ENCODE measurements around the gene UROC1.

The UROC1 gene

DNA sequence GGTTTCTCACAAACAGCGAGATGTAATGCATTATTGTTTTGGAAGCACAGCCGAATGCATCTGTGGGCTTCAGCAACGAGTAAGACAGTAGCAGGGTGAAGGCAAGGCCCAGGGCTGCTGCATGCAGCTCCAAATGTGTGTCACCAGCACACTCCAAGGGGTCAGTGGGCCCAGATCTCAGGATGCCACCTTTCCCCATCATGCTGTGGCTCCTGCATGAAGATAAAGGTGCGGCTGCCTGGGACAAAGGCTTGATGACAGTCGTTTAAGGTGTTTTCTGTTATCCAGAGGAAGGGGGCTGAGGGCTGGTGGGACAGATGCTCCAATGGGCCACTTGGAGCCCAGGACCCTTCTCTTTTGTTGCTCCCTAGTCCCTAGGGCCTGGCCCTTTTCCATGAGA, 28.0 kb upstream of the UROC1 start:
- no peak for TF ChIP-seq POLR2AphosphoS5 (IDR thresholded peaks at IDR 0.05; ENCODE audit: low read depth, low read length)
- TF ChIP-seq SIN3A (IDR thresholded peaks at IDR 0.05; ENCODE audit: borderline replicate concordance, insufficient read depth, low read length) = no peak
- TF ChIP-seq TAF1 (IDR thresholded peaks at IDR 0.05; ENCODE audit: borderline replicate concordance, insufficient read depth, low read length) = no peak
- TF ChIP-seq FOXP2 (optimal IDR thresholded peaks at IDR 0.05; ENCODE audit: borderline replicate concordance, extremely low read depth, extremely low read length, insufficient read depth) = no peak
- TF ChIP-seq REST (IDR thresholded peaks at IDR 0.05; ENCODE audit: insufficient read depth in 1 of 2, low read depth in 2 of 2, low read length in 2 of 2) = no peak

DNA sequence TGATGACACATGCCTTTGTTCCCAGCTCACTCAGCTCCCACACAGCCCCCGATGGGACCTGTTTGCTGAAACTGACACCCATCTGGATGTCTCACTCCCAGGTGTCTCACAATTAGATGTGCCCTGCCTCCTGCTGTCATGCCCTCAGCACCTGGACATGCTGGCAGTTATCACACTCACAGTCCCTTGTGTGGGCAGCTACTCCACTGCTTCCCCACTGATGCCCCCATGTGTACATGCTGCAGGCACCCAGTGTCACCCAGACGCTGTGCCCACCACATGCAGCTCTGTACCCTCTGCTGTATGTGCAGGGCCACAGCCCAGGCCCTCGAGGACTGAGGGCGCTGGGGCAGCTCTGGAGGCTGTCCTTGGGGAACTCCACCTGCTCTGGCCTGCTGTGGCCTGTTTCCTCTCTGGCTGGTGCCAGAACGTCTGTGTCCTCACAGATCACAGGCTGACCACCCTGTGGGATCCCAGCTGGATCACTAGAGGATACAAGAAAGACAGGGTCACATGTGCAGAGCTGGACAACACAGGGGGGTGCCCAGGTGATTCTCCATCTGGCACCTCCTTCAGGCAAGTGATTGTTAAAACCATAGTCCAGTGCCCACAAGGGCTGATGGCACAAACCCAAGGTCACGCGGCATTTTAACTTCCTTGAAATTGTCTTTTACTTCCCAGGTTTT, 27.2 kb upstream of the UROC1 start:
- TF ChIP-seq FOXP2 (optimal IDR thresholded peaks at IDR 0.05; ENCODE audit: borderline replicate concordance, extremely low read depth, extremely low read length, insufficient read depth) = no peak
- TF ChIP-seq TAF1 (IDR thresholded peaks at IDR 0.05; ENCODE audit: borderline replicate concordance, insufficient read depth, low read length) = no peak
- no peak for TF ChIP-seq POLR2AphosphoS5 (IDR thresholded peaks at IDR 0.05; ENCODE audit: low read depth, low read length)
- no peak for TF ChIP-seq SIN3A (IDR thresholded peaks at IDR 0.05; ENCODE audit: borderline replicate concordance, insufficient read depth, low read length)
- TF ChIP-seq REST (IDR thresholded peaks at IDR 0.05; ENCODE audit: insufficient read depth in 1 of 2, low read depth in 2 of 2, low read length in 2 of 2) = no peak

- TF ChIP-seq POLR2AphosphoS5 (IDR thresholded peaks at IDR 0.05; ENCODE audit: low read depth, low read length) (no peak), TAF1 (IDR thresholded peaks at IDR 0.05; ENCODE audit: borderline replicate concordance, insufficient read depth, low read length) (no peak), FOXP2 (optimal IDR thresholded peaks at IDR 0.05; ENCODE audit: borderline replicate concordance, extremely low read depth, extremely low read length, insufficient read depth) (no peak), SIN3A (IDR thresholded peaks at IDR 0.05; ENCODE audit: borderline replicate concordance, insufficient read depth, low read length) (no peak), REST (IDR thresholded peaks at IDR 0.05; ENCODE audit: insufficient read depth in 1 of 2, low read depth in 2 of 2, low read length in 2 of 2) (no peak)
Observed at GRCh38 chr3:126543457-126544061, 26.0 kb upstream of the UROC1 start.

- TF ChIP-seq REST (IDR thresholded peaks at IDR 0.05; ENCODE audit: insufficient read depth in 1 of 2, low read depth in 2 of 2, low read length in 2 of 2) (no peak), POLR2AphosphoS5 (IDR thresholded peaks at IDR 0.05; ENCODE audit: low read depth, low read length) (no peak), FOXP2 (optimal IDR thresholded peaks at IDR 0.05; ENCODE audit: borderline replicate concordance, extremely low read depth, extremely low read length, insufficient read depth) (no peak), SIN3A (IDR thresholded peaks at IDR 0.05; ENCODE audit: borderline replicate concordance, insufficient read depth, low read length) (no peak), TAF1 (IDR thresholded peaks at IDR 0.05; ENCODE audit: borderline replicate concordance, insufficient read depth, low read length) (no peak)
Observed at GRCh38 chr3:126542340-126543241, 25.0 kb upstream of the UROC1 start.

Data from PFSK-1 (cell line).